Small intestine (tissue), 7 donors: ENCODE measurements around the gene PLEKHA6. TPM values are rescaled to one million over a fixed set of nuclear protein-coding genes. Genes with fewer than 3 reads are reported as not detected.
A peak's percentile ranks its signal among the peaks of the same experiment; 100 is the strongest.

Source experiments
- DNase-seq, 2 donors: peaks; one replicate each; pipeline versions ENCODE4 v3.0.0 to v3.0.0-alpha.2; 2013
- FAIRE-seq: peaks from 2 replicates; lab custom pipeline; 2012; peaks lifted over from hg19 to GRCh38; lab: Jason Lieb, UNC
- H3K27ac ChIP-seq, 3 donors: one replicate each; pipeline ENCODE4 v1.5.1; 2013; ENCODE audit warnings: low read length in 2 of 3, mild to moderate bottlenecking in 2 of 3, control low read depth in 1 of 3, inconsistent platforms in 1 of 3, low read depth in 1 of 3, moderate library complexity in 1 of 3
- H3K27me3 ChIP-seq, 3 donors: one replicate each; pipeline ENCODE4 v1.6.1; 2013; ENCODE audit warnings: low read length in 3 of 3, inconsistent platforms in 1 of 3; ENCODE audit not compliant: control insufficient read depth in 3 of 3, insufficient read depth in 3 of 3
- H3K36me3 ChIP-seq, 3 donors: one replicate each; pipeline ENCODE4 v1.6.1; 2013; ENCODE audit warnings: low read length in 3 of 3, inconsistent platforms in 1 of 3, low read depth in 1 of 3, mild to moderate bottlenecking in 1 of 3, moderate library complexity in 1 of 3; ENCODE audit not compliant: control insufficient read depth in 3 of 3, insufficient read depth in 2 of 3
- H3K4me1 ChIP-seq, 3 donors: one replicate each; pipeline ENCODE4 v1.6.1; 2013; ENCODE audit warnings: low read length in 2 of 3, inconsistent platforms in 1 of 3, low read depth in 1 of 3, mild to moderate bottlenecking in 1 of 3, moderate library complexity in 1 of 3; ENCODE audit not compliant: control insufficient read depth in 3 of 3, insufficient read depth in 2 of 3
- H3K4me3 ChIP-seq, 3 donors: one replicate each; pipeline ENCODE4 v1.5.1; 2013; ENCODE audit warnings: low read length in 3 of 3, control low read depth in 1 of 3, inconsistent platforms in 1 of 3, low read depth in 1 of 3, mild to moderate bottlenecking in 1 of 3, moderate library complexity in 1 of 3
- H3K9me3 ChIP-seq, 2 donors: one replicate each; pipeline ENCODE4 v1.6.1; 2013; ENCODE audit warnings: low read depth in 1 of 2, low read length in 1 of 2; ENCODE audit not compliant: control insufficient read depth in 2 of 2, insufficient read depth in 1 of 2
- WGBS, 3 donors: extraction: QIAGEN DNeasy Blood & Tissue Kit; methylation state at CpG; one replicate each; pipeline ENCODE4 v1.1.7; 2013; 5-methylcytosine and 5-hydroxymethylcytosine counted together
- polyA plus RNA-seq, 4 donors: library from polyadenylated mRNA; stranded (reverse) in 3 of 4; unstranded in 1 of 4; fragments of 200-250 nt in 3 of 4; fragments of 120-200 nt in 1 of 4; gene quantifications; one replicate each; pipeline versions ENCODE4 v1.2.1 to v1.2.3, GENCODE V29; 2013
- donor health status: healthy with polysubstance abuse.
- donor health status: control.
- donor health status: control.
- donor health status: Bipolar disorder and iron deficiency.
- donor health status: healthy.

The PLEKHA6 gene
- polyA plus RNA-seq, 4 donors, result 27.4 to 58.0 (median 38.3) TPM

DNA sequence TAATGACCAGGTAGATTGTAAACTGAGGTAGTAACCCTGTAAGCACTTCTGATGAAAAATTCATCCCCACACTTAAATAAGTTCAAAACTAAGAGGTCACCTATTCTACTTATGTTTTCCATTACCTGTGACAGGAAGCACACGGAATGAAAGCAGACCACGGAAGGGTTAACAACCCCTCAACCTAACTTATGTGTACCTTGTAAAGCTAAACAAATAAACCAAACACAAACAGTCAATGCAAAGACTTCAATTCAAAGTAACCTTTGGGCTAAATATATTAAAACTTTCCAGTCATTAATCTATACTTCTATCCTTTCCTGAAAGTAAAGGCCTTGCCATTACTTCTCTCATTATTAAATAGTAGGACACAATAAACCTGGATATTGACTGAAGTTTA lies 44.9 kb upstream of the PLEKHA6 start:
- Histone ChIP-seq H3K4me1 (peaks cover 0 to 5% (median 0%) of the 10 kb centered on the region in 3 donors), H3K4me3 (no peak overlapping the region), H3K36me3 (peaks cover 3 to 27% (median 14%) of the 10 kb centered on the region in 3 donors), H3K9me3 (no peaks in the 10 kb centered on the region), H3K27ac (no peak overlapping the region), H3K27me3 (no peaks in the 10 kb centered on the region)
- whole genome bisulfite sequencing, 3 donors, result 68 to 74% (median 69%) methylated on average over 2 of the region's 2 CpGs
- no peak for DNase-seq
- no peak for FAIRE-seq

DNA sequence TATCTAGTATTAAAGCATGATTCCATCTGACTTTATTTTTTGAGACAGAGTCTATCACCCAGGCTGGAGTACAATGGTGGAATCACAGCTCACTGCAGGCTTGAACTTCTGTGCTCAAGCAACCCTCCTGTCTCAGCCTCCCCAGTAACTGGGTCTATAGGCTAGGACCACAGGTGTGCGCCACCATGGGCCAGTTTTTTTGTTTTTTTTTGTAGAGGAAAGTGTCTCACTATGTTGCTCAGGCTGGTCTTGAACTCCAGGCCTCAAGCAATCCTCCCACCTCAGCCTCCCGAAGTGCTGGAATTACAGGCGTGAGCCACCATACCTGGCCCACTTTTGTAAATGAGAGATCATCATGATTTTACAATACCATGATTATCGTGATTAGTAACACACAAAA lies 42.7 kb upstream of the PLEKHA6 start:
- no peaks in the 10 kb centered on the region for H3K27me3 ChIP-seq
- no peak overlapping the region for H3K27ac ChIP-seq
- 90 to 98% (median 95%) methylated on average over 4 of the region's 4 CpGs for WGBS, 3 donors
- H3K36me3 ChIP-seq, result peaks cover 3 to 37% (median 19%) of the 10 kb centered on the region in 3 donors
- peaks cover 0 to 5% (median 4%) of the 10 kb centered on the region in 3 donors for H3K4me1 ChIP-seq
- no peak for DNase-seq
- no peak overlapping the region for H3K4me3 ChIP-seq
- no peaks in the 10 kb centered on the region for H3K9me3 ChIP-seq
- no peak for FAIRE-seq

DNA sequence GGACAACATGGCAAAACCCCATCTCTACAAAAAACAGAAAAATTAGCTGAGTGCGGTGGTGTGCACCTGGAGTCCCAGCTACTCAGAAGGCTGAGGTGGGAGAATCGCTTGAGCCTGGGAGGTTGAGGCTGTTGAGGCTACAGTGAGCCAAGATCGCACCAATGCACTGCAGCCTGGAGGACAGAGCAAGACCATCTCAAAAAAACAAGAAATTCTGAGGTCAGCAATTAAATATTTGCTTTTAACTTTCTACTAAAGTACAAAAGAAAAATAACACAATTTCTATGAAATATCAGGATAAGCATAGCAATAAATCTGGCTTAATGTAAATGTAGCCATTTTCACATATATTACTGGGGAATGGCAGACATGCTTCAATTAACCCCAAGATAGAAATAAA lies 42.0 kb upstream of the PLEKHA6 start:
- Histone ChIP-seq H3K27me3 (no peaks in the 10 kb centered on the region), H3K36me3 (peaks cover 3 to 36% (median 19%) of the 10 kb centered on the region in 3 donors), H3K27ac (no peak overlapping the region), H3K4me1 (peaks cover 0 to 5% (median 4%) of the 10 kb centered on the region in 3 donors), H3K4me3 (no peak overlapping the region), H3K9me3 (no peaks in the 10 kb centered on the region)
- 92 to 97% (median 93%) methylated on average over 3 of the region's 3 CpGs for WGBS, 3 donors
- DNase-seq (no peak), FAIRE-seq (no peak)

DNA sequence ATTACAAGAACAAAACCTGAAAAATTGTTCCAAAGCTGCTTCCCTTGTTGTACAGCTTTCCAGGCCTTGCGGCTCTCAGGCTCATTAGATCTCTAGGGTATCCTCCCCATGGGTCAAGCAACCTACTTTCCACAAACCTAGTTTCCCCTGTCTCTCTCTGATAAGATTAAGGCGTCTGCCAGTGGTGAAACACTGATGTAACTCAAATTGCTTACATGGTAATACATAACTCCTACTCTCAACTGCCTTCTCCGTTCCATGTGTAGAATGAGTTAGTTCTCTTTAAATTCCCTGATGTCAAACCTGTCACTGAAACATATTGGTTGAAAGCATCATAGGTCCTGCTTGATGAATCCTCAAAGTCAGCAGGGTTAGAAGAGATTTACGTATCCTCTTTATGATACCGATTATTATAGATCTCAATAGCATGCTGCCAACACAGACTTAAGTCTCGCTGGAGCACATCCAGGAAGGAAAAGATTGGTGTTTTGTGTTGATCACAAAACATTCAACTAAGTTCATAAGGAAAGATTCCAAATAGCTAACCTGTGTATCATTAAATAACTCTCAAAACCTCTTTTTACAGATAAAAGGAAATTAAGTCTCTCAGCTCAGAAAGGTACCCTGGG lies 41.3 kb upstream of the PLEKHA6 start:
- WGBS, 3 donors, result 74 to 85% (median 82%) methylated on average over 6 of the region's 6 CpGs
- no peak for FAIRE-seq
- H3K27ac ChIP-seq, result no peak overlapping the region
- no peak for DNase-seq
- H3K4me3 ChIP-seq, result no peak overlapping the region
- H3K9me3 ChIP-seq, result no peaks in the 10 kb centered on the region
- H3K36me3 ChIP-seq, result peaks cover 3 to 32% (median 21%) of the 10 kb centered on the region in 3 donors
- no peaks in the 10 kb centered on the region for H3K27me3 ChIP-seq
- H3K4me1 ChIP-seq, result peaks cover 0 to 4% (median 2%) of the 10 kb centered on the region in 3 donors

DNA sequence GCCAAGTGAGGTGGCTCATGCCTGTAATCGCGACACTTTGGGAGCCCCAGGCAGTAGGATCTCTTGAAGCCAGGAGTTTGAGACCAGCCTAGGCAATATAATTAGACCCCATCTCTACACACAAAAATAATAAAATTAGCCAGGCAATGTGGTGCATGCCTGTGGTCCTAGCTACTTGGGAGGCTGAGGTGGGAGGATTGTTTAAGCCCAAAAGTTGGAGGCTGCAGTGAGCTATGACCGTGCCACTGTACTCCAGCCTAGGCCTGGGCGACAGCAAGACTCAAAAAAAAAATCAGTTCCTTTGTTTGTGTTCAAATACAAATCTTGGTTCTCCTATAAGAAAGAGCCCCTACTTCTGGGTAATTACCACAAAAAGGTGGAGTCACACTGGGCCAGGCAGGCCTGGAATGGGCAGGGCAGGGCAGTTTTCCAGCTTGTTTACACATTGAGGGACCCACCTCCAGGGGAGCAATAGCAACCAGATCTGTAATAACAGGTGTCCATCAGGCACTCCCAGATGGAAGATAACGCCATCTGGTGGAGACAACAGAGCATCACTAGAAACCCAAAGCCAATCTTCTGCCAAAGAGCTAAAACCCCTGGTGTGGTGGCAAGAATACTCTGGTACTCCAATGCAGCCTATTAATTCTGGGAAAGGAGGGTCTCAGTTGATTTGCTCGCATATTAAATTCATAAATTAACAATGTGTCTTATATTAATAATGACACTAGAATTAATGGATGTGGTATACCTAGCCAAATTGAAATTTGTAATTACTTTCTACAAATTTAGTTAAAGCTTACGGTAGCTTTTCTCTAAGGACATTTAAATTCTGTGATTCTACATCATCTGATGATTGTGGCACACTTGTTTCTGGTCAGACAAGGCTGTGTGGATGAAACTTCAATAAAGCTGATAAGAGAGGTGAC lies 38.7 kb upstream of the PLEKHA6 start:
- Histone ChIP-seq H3K9me3 (no peaks in the 10 kb centered on the region), H3K4me3 (no peak overlapping the region), H3K36me3 (peaks cover 3 to 27% (median 13%) of the 10 kb centered on the region in 3 donors), H3K27me3 (no peaks in the 10 kb centered on the region), H3K27ac (peak overlapping the region in 2 of 3 donors; percentile 47 to 64), H3K4me1 (peaks cover 0 to 4% (median 0%) of the 10 kb centered on the region in 3 donors)
- FAIRE-seq (no peak), DNase-seq (peak; percentile 90 to 92)
- 56 to 65% (median 59%) methylated on average over 7 of the region's 7 CpGs for WGBS, 3 donors

DNA sequence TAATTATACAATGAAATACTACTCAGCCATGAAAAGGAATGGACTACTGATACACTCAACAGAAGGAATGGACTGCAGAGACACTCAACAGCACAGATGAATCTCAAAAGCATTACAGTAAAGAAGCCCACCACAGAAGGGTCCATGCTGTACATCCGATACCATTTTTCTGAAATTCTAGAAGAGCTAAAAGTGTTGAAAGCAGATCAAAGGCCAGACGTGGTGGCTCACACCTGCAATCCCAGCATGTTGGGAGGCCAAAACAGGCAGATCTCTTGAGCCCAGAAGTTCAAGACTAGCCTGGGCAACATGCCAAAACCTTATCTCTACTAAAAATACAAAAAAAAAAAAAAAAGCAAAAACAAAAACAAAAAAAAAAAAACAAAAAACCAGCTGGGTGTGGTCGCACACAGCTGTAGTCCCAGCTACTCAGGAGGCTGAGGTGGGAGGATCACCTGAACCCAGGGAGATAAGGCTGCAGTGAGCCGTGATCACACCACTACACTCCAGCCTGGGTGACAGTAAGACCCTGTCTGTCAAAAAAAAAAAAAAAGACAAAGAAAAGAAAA lies 36.4 kb upstream of the PLEKHA6 start:
- no peak for FAIRE-seq

DNA sequence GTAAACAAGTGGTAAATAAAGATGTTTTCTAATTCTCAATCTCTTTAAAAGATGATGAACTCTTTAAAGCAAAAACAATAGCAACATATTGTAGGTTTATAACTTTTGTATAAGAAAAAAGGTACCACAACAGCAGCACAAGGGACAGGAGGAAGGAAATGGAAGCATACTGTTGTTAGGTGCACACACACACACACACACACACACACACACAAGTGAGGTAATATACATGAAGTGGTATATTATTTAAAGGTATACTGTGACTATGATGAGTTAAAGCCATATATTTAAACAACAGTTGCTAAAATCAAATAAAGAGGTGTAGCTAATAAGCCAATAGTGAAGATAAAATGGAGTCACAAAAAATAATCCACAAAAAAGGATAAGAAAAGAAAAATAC lies 31.9 kb upstream of the PLEKHA6 start:
- Histone ChIP-seq H3K4me3 (no peak overlapping the region), H3K27me3 (no peaks in the 10 kb centered on the region), H3K27ac (no peak overlapping the region), H3K36me3 (peaks cover 0 to 3% (median 0%) of the 10 kb centered on the region in 3 donors), H3K4me1 (peaks cover 0 to 8% (median 0%) of the 10 kb centered on the region in 3 donors), H3K9me3 (no peaks in the 10 kb centered on the region)
- no peak for DNase-seq
- FAIRE-seq, result no peak

More for the DNA sequence above, 36.4 kb upstream of the PLEKHA6 start:
- no peak overlapping the region for H3K27ac ChIP-seq
- 78 to 86% (median 85%) methylated on average over 4 of the region's 4 CpGs for WGBS, 3 donors
- no peaks in the 10 kb centered on the region for H3K9me3 ChIP-seq
- H3K4me1 ChIP-seq, result peaks cover 0 to 7% (median 0%) of the 10 kb centered on the region in 3 donors
- no peaks in the 10 kb centered on the region for H3K27me3 ChIP-seq
- no peak overlapping the region for H3K4me3 ChIP-seq
- H3K36me3 ChIP-seq, result peaks cover 0 to 18% (median 10%) of the 10 kb centered on the region in 3 donors
- no peak for DNase-seq
